NT2/D1 (cell line): ENCODE data around the gene TTLL11.

Source experiments
- SUZ12 ChIP-seq: IDR thresholded peaks from 2 replicates; pipeline ENCODE4 v1.6.1; 2011; ENCODE audit not compliant: insufficient read length, insufficient read depth; ENCODE audit errors: extremely low read depth
- YY1 ChIP-seq: IDR thresholded peaks from 2 replicates; pipeline ENCODE4 v1.6.1; 2011; ENCODE audit not compliant: insufficient read length, insufficient read depth
- ZNF274 ChIP-seq: IDR thresholded peaks from 2 replicates; pipeline ENCODE4 v1.6.1; 2011; ENCODE audit warnings: mild to moderate bottlenecking, low read depth, low read length

GRCh38 chr9:121816449-121816817, 276.7 kb downstream of the TTLL11 start:
- TF ChIP-seq SUZ12: no peak
- no peak for TF ChIP-seq YY1
- TF ChIP-seq ZNF274: no peak
